ENCODE results near the gene KATNAL1. TPM values are rescaled to one million over a fixed set of nuclear protein-coding genes. Genes with fewer than 3 reads are reported as not detected.
"Not testable (repeated sequence)": the region's sequence is repeated elsewhere in the genome, so short reads cannot be mapped to it uniquely, and the experiment has no call there.

Gene KATNAL1
- total RNA-seq, 1 experiment from 2014 or later, result 14.2 TPM

- TF ChIP-seq STAT6 (CRISPR knock-in tag; conservative IDR thresholded peaks at IDR 0.05; ENCODE audit: low read depth), result no peak
- TF ChIP-seq OVOL2 (CRISPR knock-in tag; IDR thresholded peaks at IDR 0.05; ENCODE audit: borderline replicate concordance), result no peak
- TF ChIP-seq ESRRA (CRISPR knock-in tag; IDR thresholded peaks at IDR 0.05; ENCODE audit: borderline replicate concordance), result no peak
- no peak for TF ChIP-seq GRHL2 (CRISPR knock-in tag; IDR thresholded peaks at IDR 0.05; ENCODE audit: insufficient replicate concordance, severe bottlenecking)
- TF ChIP-seq ZNF396 (CRISPR knock-in tag; IDR thresholded peaks at IDR 0.05; ENCODE audit: borderline replicate concordance), result no peak
- no peak for TF ChIP-seq RORB (CRISPR knock-in tag; IDR thresholded peaks at IDR 0.05)
- no peak for TF ChIP-seq MYBL2 (CRISPR knock-in tag; IDR thresholded peaks at IDR 0.05)
- no peak for TF ChIP-seq ZNF512 (CRISPR knock-in tag; IDR thresholded peaks at IDR 0.05; ENCODE audit: borderline replicate concordance)
- no peak for TF ChIP-seq TCF7 (CRISPR knock-in tag; IDR thresholded peaks at IDR 0.05; ENCODE audit: low read depth)
- no peak for TF ChIP-seq TEAD1 (CRISPR knock-in tag; IDR thresholded peaks at IDR 0.05)
- TF ChIP-seq ZBTB21 (CRISPR knock-in tag; IDR thresholded peaks at IDR 0.05; ENCODE audit: borderline replicate concordance), result no peak
Measured at GRCh38 chr13:30178976-30179375, 128.4 kb downstream of the KATNAL1 start (continued).

GRCh38 chr13:30175166-30175565 lies 132.2 kb downstream of the KATNAL1 start:
- Mint-ChIP-seq H3K4me1 (peaks cover 22% of the 10 kb centered on the region), H3K36me3 (no peaks in the 10 kb centered on the region), H3K27ac (no peak overlapping the region), H3K9me3 (no peaks in the 10 kb centered on the region), H3K4me3 (no peak overlapping the region), H3K27me3 (ENCODE audit: low read depth) (no peaks in the 10 kb centered on the region; the same call in 1 of the 2 replicates)
- DNase-seq (ENCODE audit: low spot score) (no peak), ATAC-seq (no peak)
- TF ChIP-seq GTF2I (CRISPR knock-in tag; conservative IDR thresholded peaks at IDR 0.05) (no peak), ZNF121 (CRISPR knock-in tag; IDR thresholded peaks at IDR 0.05) (no peak), AFF4 (CRISPR knock-in tag; IDR thresholded peaks at IDR 0.05; ENCODE audit: borderline replicate concordance) (no peak), JAZF1 (CRISPR knock-in tag; IDR thresholded peaks at IDR 0.05) (no peak)
- ChIA-PET POLR2A (no interaction called here), CTCF (no interaction called here)

- DNase-seq (ENCODE audit: low spot score); H3K4me3 Mint-ChIP-seq; H3K27me3 Mint-ChIP-seq (ENCODE audit: low read depth); H3K9me3 Mint-ChIP-seq; POLR2A ChIA-PET; H3K36me3 Mint-ChIP-seq; ATAC-seq: not testable (repeated sequence)
- CTCF ChIA-PET, result interaction anchor here (1.8 kb wide), 1 partner anchor 42 kb away, joined by 7 read pairs; no protein-coding TSS in a partner anchor
- Mint-ChIP-seq H3K27ac (peak overlapping the region; percentile 37; the same call in 1 of the 2 replicates), H3K4me1 (peaks cover 13% of the 10 kb centered on the region)
Measured at GRCh38 chr13:30174250-30174649, 133.1 kb downstream of the KATNAL1 start.

All from WTC11 (cell line).